Measurements from ENCODE around the gene ZNF385D.
A peak's percentile ranks its signal among the peaks of the same experiment; 100 is the strongest.
"Not testable (repeated sequence)": the region's sequence is repeated elsewhere in the genome, so short reads cannot be mapped to it uniquely, and the experiment has no call there.

Gene ZNF385D

GRCh38 chr3:21435871-21436270 is 315.1 kb downstream of the ZNF385D start:
- peak; percentile 98 for DNase-seq

- DNase-seq = no peak
Observed at GRCh38 chr3:21434310-21434709, 316.7 kb downstream of the ZNF385D start.

GRCh38 chr3:21433751-21434150 is 317.3 kb downstream of the ZNF385D start:
- DNase-seq = peak; percentile 64

GRCh38 chr3:21426920-21427319 is 324.1 kb downstream of the ZNF385D start:
- no peak for DNase-seq

GRCh38 chr3:21425715-21426114 is 325.3 kb downstream of the ZNF385D start:
- no peak for DNase-seq

GRCh38 chr3:21421096-21421495 is 329.9 kb downstream of the ZNF385D start:
- no peak for DNase-seq

GRCh38 chr3:21417991-21418390 is 333.0 kb downstream of the ZNF385D start:
- peak; percentile 70 for DNase-seq

- no peak for DNase-seq
Observed at GRCh38 chr3:21414506-21414905, 336.5 kb downstream of the ZNF385D start.

- DNase-seq = no peak
Observed at GRCh38 chr3:21411058-21411457, 340.0 kb downstream of the ZNF385D start.

GRCh38 chr3:21409401-21409800 is 341.6 kb downstream of the ZNF385D start:
- DNase-seq = no peak

- DNase-seq = no peak
Observed at GRCh38 chr3:21407743-21408142, 343.3 kb downstream of the ZNF385D start.

GRCh38 chr3:21405671-21406667 is 345.0 kb downstream of the ZNF385D start:
- no peak for DNase-seq

GRCh38 chr3:21398461-21398860 is 352.5 kb downstream of the ZNF385D start:
- DNase-seq = no peak

GRCh38 chr3:21393683-21394311 is 357.2 kb downstream of the ZNF385D start:
- no peak for DNase-seq

GRCh38 chr3:21392526-21392925 is 358.5 kb downstream of the ZNF385D start:
- DNase-seq = peak; percentile 48

GRCh38 chr3:21390856-21391255 is 360.2 kb downstream of the ZNF385D start:
- DNase-seq = peak; percentile 40

GRCh38 chr3:21390136-21390535 is 360.9 kb downstream of the ZNF385D start:
- DNase-seq = peak; percentile 89

GRCh38 chr3:21387142-21387826 is 363.7 kb downstream of the ZNF385D start:
- not testable (repeated sequence) for DNase-seq

- DNase-seq = not testable (repeated sequence)
Observed at GRCh38 chr3:21378036-21378435, 373.0 kb downstream of the ZNF385D start.

GRCh38 chr3:21377071-21377769 is 373.8 kb downstream of the ZNF385D start:
- peak; percentile 61 for DNase-seq

GRCh38 chr3:21372316-21372715 is 378.7 kb downstream of the ZNF385D start:
- no peak for DNase-seq

All from fibroblast of skin of abdomen (primary cell).